ENCODE results near the gene BATF3. TPM values are rescaled to one million over a fixed set of nuclear protein-coding genes. Genes with fewer than 3 reads are reported as not detected.
"Not testable (repeated sequence)": the region's sequence is repeated elsewhere in the genome, so short reads cannot be mapped to it uniquely, and the experiment has no call there.

The BATF3 gene
- total RNA-seq, 2 experiments from 2014 or later, result 12.5 to 14.0 TPM

GRCh38 chr1:212721388-212722247, 22.0 kb upstream of the BATF3 start:
- CTCF ChIA-PET, result interaction anchor here (0.6 to 2.6 kb wide), 5 partner anchors 10 to 286 kb away, joined by 3 to 7 read pairs (median 3); no protein-coding TSS in a partner anchor
- peak overlapping the region; percentile 79 for H3K27ac Mint-ChIP-seq
- H3K36me3 Mint-ChIP-seq (ENCODE audit: low read depth), result peaks cover 28% of the 10 kb centered on the region
- peaks cover 3% of the 10 kb centered on the region for H3K27me3 Mint-ChIP-seq
- POLR2A ChIA-PET, result no interaction called here
- DNase-seq, result peak; percentile 35
- peaks cover 14% of the 10 kb centered on the region for H3K9me3 Mint-ChIP-seq
- H3K4me3 Mint-ChIP-seq, result peak overlapping the region; percentile 51
- H3K4me1 Mint-ChIP-seq, result peaks cover 39% of the 10 kb centered on the region

- Mint-ChIP-seq H3K36me3 (ENCODE audit: low read depth) (peaks cover 14% of the 10 kb centered on the region), H3K27me3 (peaks cover 3% of the 10 kb centered on the region), H3K27ac (no peak overlapping the region), H3K4me3 (no peak overlapping the region), H3K4me1 (peaks cover 34% of the 10 kb centered on the region), H3K9me3 (peaks cover 14% of the 10 kb centered on the region)
- CTCF ChIA-PET, result no interaction called here
- no peak for DNase-seq
- POLR2A ChIA-PET, result no interaction called here
These were observed 20.0 kb upstream of the BATF3 start for GRCh38 chr1:212719633-212720032.

- H3K9me3 Mint-ChIP-seq, result peaks cover 9% of the 10 kb centered on the region
- peaks cover 3% of the 10 kb centered on the region for H3K27me3 Mint-ChIP-seq
- H3K27ac Mint-ChIP-seq, result no peak overlapping the region
- H3K4me1 Mint-ChIP-seq, result peaks cover 29% of the 10 kb centered on the region
- ChIA-PET POLR2A (no interaction called here), CTCF (interaction anchor here (0.7 to 1.0 kb wide), 3 partner anchors 9 to 241 kb away, joined by 3 read pairs; no protein-coding TSS in a partner anchor)
- H3K36me3 Mint-ChIP-seq (ENCODE audit: low read depth), result peaks cover 9% of the 10 kb centered on the region
- no peak overlapping the region for H3K4me3 Mint-ChIP-seq
- DNase-seq, result no peak
These were observed 18.9 kb upstream of the BATF3 start for GRCh38 chr1:212718499-212718898.

GRCh38 chr1:212716161-212716560, 16.5 kb upstream of the BATF3 start:
- Mint-ChIP-seq H3K27me3 (peaks cover 3% of the 10 kb centered on the region), H3K9me3 (peaks cover 5% of the 10 kb centered on the region), H3K4me1 (peaks cover 20% of the 10 kb centered on the region), H3K27ac (no peak overlapping the region), H3K36me3 (ENCODE audit: low read depth) (peaks cover 3% of the 10 kb centered on the region), H3K4me3 (no peak overlapping the region)
- DNase-seq, result no peak
- CTCF ChIA-PET, result interaction anchor here (0.8 to 2.0 kb wide), 3 partner anchors 11 to 75 kb away, joined by 3 to 11 read pairs (median 3); partner anchors contain the start of genes BATF3, NSL1 and TATDN3
- POLR2A ChIA-PET, result no interaction called here

- no peak for DNase-seq
- POLR2A ChIA-PET, result no interaction called here
- peaks cover 3% of the 10 kb centered on the region for H3K36me3 Mint-ChIP-seq (ENCODE audit: low read depth)
- H3K27ac Mint-ChIP-seq, result no peak overlapping the region
- H3K27me3 Mint-ChIP-seq, result peaks cover 3% of the 10 kb centered on the region
- H3K4me3 Mint-ChIP-seq, result no peak overlapping the region
- CTCF ChIA-PET, result interaction anchor here (1.1 to 1.8 kb wide), 2 partner anchors 10 to 12 kb away, joined by 4 to 9 read pairs; no protein-coding TSS in a partner anchor
- peaks cover 2% of the 10 kb centered on the region for H3K9me3 Mint-ChIP-seq
- H3K4me1 Mint-ChIP-seq, result peaks cover 17% of the 10 kb centered on the region
These were observed 14.0 kb upstream of the BATF3 start for GRCh38 chr1:212713465-212714136.

- Mint-ChIP-seq H3K9me3 (peaks cover 2% of the 10 kb centered on the region), H3K27me3 (peaks cover 1% of the 10 kb centered on the region), H3K4me1 (peaks cover 12% of the 10 kb centered on the region), H3K27ac (no peak overlapping the region), H3K4me3 (no peak overlapping the region), H3K36me3 (ENCODE audit: low read depth) (peaks cover under 1% of the 10 kb centered on the region)
- no peak for DNase-seq
- ChIA-PET POLR2A (no interaction called here), CTCF (interaction anchor here (1.3 kb wide), 1 partner anchor 47 kb away, joined by 4 read pairs; no protein-coding TSS in a partner anchor)
These were observed 13.0 kb upstream of the BATF3 start for GRCh38 chr1:212712451-212713303.

GRCh38 chr1:212711974-212712373, 12.3 kb upstream of the BATF3 start:
- H3K4me3 Mint-ChIP-seq; POLR2A ChIA-PET; H3K27me3 Mint-ChIP-seq; DNase-seq; H3K27ac Mint-ChIP-seq; H3K9me3 Mint-ChIP-seq; H3K36me3 Mint-ChIP-seq (ENCODE audit: low read depth): not testable (repeated sequence)
- H3K4me1 Mint-ChIP-seq, result peaks cover 12% of the 10 kb centered on the region
- CTCF ChIA-PET, result interaction anchor here (1.3 kb wide), 1 partner anchor 47 kb away, joined by 4 read pairs; no protein-coding TSS in a partner anchor

- CTCF ChIA-PET, result interaction anchor here (0.7 to 1.0 kb wide), 2 partner anchors 10 to 234 kb away, joined by 3 read pairs; no protein-coding TSS in a partner anchor
- peaks cover under 1% of the 10 kb centered on the region for H3K9me3 Mint-ChIP-seq
- peaks cover 12% of the 10 kb centered on the region for H3K4me1 Mint-ChIP-seq
- no peaks in the 10 kb centered on the region for H3K36me3 Mint-ChIP-seq (ENCODE audit: low read depth)
- no peak overlapping the region for H3K27ac Mint-ChIP-seq
- H3K27me3 Mint-ChIP-seq, result no peaks in the 10 kb centered on the region
- no peak overlapping the region for H3K4me3 Mint-ChIP-seq
- POLR2A ChIA-PET, result no interaction called here
- DNase-seq, result no peak
These were observed 10.9 kb upstream of the BATF3 start for GRCh38 chr1:212710566-212710965.

GRCh38 chr1:212703991-212704564, 4.4 kb upstream of the BATF3 start:
- Mint-ChIP-seq H3K4me1 (peaks cover 28% of the 10 kb centered on the region), H3K27me3 (peaks cover 14% of the 10 kb centered on the region), H3K4me3 (no peak overlapping the region), H3K27ac (no peak overlapping the region), H3K9me3 (no peaks in the 10 kb centered on the region), H3K36me3 (ENCODE audit: low read depth) (no peaks in the 10 kb centered on the region)
- POLR2A ChIA-PET, result no interaction called here
- CTCF ChIA-PET, result interaction anchor here (0.6 to 1.3 kb wide), 3 partner anchors 28 to 352 kb away, joined by 3 read pairs; no protein-coding TSS in a partner anchor
- DNase-seq, result no peak

GRCh38 chr1:212702672-212703071, 3.0 kb upstream of the BATF3 start:
- H3K27ac Mint-ChIP-seq, result no peak overlapping the region

GRCh38 chr1:212701910-212702309, 2.3 kb upstream of the BATF3 start:
- Mint-ChIP-seq H3K27ac (no peak overlapping the region), H3K4me1 (peaks cover 46% of the 10 kb centered on the region), H3K9me3 (no peaks in the 10 kb centered on the region), H3K27me3 (peaks cover 18% of the 10 kb centered on the region), H3K36me3 (ENCODE audit: low read depth) (no peaks in the 10 kb centered on the region), H3K4me3 (no peak overlapping the region)
- DNase-seq, result no peak
- ChIA-PET POLR2A (interaction anchor here (0.9 kb wide), 1 partner anchor 93 kb away, joined by 3 read pairs; the partner anchor contains the start of gene ATF3), CTCF (interaction anchor here (0.6 to 1.9 kb wide), 13 partner anchors 9 to 224 kb away, joined by 3 to 9 read pairs (median 3); no protein-coding TSS in a partner anchor)

More at GRCh38 chr1:212702672-212703071, 3.0 kb upstream of the BATF3 start:
- H3K27me3 Mint-ChIP-seq, result peaks cover 18% of the 10 kb centered on the region
- no peak for DNase-seq
- ChIA-PET POLR2A (interaction anchor here (0.7 kb wide), 1 partner anchor 9 kb away, joined by 3 read pairs; no protein-coding TSS in a partner anchor), CTCF (no interaction called here)
- no peaks in the 10 kb centered on the region for H3K9me3 Mint-ChIP-seq
- no peak overlapping the region for H3K4me3 Mint-ChIP-seq
- peaks cover 39% of the 10 kb centered on the region for H3K4me1 Mint-ChIP-seq
- no peaks in the 10 kb centered on the region for H3K36me3 Mint-ChIP-seq (ENCODE audit: low read depth)

All from activated CD4-positive, alpha-beta T cell treated with anti-CD3 and anti-CD28 coated beads, Interleukin-2, amount 10 ng/mL, durations not matched to agents 7 days and 5 days (primary cell).